K562 (cell line): ENCODE results near the gene MRGPRE. TPM values are rescaled to one million over a fixed set of nuclear protein-coding genes. Genes with fewer than 3 reads are reported as not detected.

ENCODE experiments used
- STAT5B ChIP-seq: fragments of 250-450 bp; sonication (Bioruptor Pico); IDR thresholded peaks from 2 replicates; pipeline ENCODE4 v1.8.0; 2021; ENCODE audit warnings: mild to moderate bottlenecking, inconsistent platforms
- polyA plus RNA-seq, 8 experiments: library from polyadenylated mRNA; depleted of rRNA in 4 of 8; stranded (reverse) in 5 of 8; unstranded in 3 of 8; fragments of >200 nt; fragmentation: Nextera tagmentation in 2 of 8; fragmentation: Illumina TruSeq in 1 of 8; extraction: Ambion mirVana in 2 of 8; extraction: Trizol in 1 of 8; gene quantifications; 2 replicates each; pipeline versions ENCODE4 v1.2.1 to v1.2.3, GENCODE V29; 2011 to 2014; ENCODE audit warnings: inconsistent platforms in 1 of 8, missing spikeins in 1 of 8
- total RNA-seq, 7 experiments: library from RNA; depleted of rRNA in 6 of 7; stranded (reverse); fragments of >200 nt in 6 of 7; fragmentation: Illumina TruSeq in 2 of 7; extraction: Trizol in 2 of 7; gene quantifications; 2 replicates each; pipeline versions ENCODE4 v1.2.1 to v1.2.3, GENCODE V29; 2011 to 2021; ENCODE audit warnings: low replicate concordance in 1 of 7
- TF ChIP-seq, protein P1 (sequence below): fragments of 450-650 bp; formaldehyde crosslinking; IDR thresholded peaks from 2 replicates; pipeline ENCODE4 v1.4.0; 2020; ENCODE audit warnings: mild to moderate bottlenecking, moderate library complexity
- TF ChIP-seq, protein P2 (sequence below), 2 experiments: fragments of 450-650 bp; IDR thresholded peaks; 2 replicates each; pipeline ENCODE4 v1.6.1; 2018; ENCODE audit warnings: mild to moderate bottlenecking in 2 of 2, low read depth in 1 of 2; ENCODE audit not compliant: partially characterized antibody in 2 of 2
- TF ChIP-seq, protein P3 (sequence below): fragments of 450-650 bp; formaldehyde crosslinking; IDR thresholded peaks from 2 replicates; pipeline ENCODE4 v1.4.0; 2022; ENCODE audit warnings: missing genetic modification characterization

The MRGPRE gene
- total and polyA plus RNA-seq, 9 of the 15 experiments (the other 6 are each of a cell fraction or from before 2014, with no cell fraction given): not detected

DNA sequence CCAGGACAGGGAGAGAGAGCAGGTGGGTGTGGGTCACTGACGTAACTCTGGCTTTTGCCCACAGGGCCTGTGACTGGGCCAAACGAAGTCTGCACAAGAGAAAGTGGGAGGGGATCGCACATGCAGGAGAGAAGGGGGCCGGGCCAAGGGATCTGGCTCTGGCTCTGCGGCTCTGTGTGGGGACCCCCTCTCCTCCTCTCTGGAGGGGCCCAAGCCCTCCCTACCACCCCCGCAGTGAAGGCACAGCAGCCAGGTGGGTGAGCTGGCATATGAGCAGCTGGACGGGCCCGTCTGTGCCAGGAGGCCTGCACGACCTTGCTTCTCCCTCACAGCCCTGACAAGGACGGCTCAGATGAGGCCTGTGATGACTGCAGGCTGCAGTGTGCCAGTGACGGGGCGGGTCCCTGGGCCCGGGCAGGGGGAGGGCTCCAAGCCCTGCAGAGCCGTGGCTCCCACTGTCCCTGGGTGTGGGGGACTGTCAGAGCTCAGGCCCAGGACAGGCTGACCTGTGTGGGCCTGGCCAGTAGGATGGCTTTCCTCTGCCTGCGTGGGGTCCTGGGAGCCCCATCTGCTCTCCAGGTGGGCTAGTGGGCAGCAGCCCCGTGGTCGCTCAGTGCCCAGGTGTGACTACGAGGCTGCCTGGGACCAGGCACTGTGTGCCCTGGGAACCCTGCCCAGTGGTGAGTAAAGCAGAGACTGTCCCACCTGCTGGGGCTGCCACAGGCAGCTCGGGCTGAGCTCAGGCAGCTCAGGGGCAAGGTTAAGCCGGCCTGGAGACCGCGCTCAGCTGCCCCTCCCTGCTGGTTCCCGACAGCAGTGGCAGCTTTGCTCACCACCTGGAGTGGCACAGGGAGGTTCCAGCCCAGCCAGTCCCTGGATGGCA is 35.8 kb downstream of the MRGPRE start (continued):
- TF ChIP-seq, protein P1, sequence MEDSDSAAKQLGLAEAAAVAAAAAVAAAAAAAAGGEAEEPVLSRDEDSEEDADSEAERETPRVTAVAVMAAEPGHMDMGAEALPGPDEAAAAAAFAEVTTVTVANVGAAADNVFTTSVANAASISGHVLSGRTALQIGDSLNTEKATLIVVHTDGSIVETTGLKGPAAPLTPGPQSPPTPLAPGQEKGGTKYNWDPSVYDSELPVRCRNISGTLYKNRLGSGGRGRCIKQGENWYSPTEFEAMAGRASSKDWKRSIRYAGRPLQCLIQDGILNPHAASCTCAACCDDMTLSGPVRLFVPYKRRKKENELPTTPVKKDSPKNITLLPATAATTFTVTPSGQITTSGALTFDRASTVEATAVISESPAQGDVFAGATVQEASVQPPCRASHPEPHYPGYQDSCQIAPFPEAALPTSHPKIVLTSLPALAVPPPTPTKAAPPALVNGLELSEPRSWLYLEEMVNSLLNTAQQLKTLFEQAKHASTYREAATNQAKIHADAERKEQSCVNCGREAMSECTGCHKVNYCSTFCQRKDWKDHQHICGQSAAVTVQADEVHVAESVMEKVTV (CRISPR knock-in tag): no peak
- no peak for TF ChIP-seq STAT5B (CRISPR knock-in tag)
- TF ChIP-seq, protein P2, sequence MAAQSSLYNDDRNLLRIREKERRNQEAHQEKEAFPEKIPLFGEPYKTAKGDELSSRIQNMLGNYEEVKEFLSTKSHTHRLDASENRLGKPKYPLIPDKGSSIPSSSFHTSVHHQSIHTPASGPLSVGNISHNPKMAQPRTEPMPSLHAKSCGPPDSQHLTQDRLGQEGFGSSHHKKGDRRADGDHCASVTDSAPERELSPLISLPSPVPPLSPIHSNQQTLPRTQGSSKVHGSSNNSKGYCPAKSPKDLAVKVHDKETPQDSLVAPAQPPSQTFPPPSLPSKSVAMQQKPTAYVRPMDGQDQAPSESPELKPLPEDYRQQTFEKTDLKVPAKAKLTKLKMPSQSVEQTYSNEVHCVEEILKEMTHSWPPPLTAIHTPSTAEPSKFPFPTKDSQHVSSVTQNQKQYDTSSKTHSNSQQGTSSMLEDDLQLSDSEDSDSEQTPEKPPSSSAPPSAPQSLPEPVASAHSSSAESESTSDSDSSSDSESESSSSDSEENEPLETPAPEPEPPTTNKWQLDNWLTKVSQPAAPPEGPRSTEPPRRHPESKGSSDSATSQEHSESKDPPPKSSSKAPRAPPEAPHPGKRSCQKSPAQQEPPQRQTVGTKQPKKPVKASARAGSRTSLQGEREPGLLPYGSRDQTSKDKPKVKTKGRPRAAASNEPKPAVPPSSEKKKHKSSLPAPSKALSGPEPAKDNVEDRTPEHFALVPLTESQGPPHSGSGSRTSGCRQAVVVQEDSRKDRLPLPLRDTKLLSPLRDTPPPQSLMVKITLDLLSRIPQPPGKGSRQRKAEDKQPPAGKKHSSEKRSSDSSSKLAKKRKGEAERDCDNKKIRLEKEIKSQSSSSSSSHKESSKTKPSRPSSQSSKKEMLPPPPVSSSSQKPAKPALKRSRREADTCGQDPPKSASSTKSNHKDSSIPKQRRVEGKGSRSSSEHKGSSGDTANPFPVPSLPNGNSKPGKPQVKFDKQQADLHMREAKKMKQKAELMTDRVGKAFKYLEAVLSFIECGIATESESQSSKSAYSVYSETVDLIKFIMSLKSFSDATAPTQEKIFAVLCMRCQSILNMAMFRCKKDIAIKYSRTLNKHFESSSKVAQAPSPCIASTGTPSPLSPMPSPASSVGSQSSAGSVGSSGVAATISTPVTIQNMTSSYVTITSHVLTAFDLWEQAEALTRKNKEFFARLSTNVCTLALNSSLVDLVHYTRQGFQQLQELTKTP (IDR thresholded peaks at IDR 0.05; ENCODE audit: low read depth in 1 of 2, partially characterized antibody in 2 of 2): no peak
- TF ChIP-seq, protein P3, sequence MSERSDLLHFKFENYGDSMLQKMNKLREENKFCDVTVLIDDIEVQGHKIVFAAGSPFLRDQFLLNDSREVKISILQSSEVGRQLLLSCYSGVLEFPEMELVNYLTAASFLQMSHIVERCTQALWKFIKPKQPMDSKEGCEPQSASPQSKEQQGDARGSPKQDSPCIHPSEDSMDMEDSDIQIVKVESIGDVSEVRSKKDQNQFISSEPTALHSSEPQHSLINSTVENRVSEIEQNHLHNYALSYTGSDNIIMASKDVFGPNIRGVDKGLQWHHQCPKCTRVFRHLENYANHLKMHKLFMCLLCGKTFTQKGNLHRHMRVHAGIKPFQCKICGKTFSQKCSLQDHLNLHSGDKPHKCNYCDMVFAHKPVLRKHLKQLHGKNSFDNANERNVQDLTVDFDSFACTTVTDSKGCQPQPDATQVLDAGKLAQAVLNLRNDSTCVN (CRISPR knock-in tag): no peak
- TF ChIP-seq, all 486 proteins: peak for 0
